WERI-Rb-1 (cell line): Measurements from ENCODE around the gene WDPCP.
A peak's percentile ranks its signal among the peaks of the same experiment; 100 is the strongest.

Experiments used
- DNase-seq: peaks from one replicate; pipeline ENCODE4 v3.0.0-alpha.2; 2020
- H3K27ac ChIP-seq: fragments of 250-450 bp; sonication (Bioruptor Pico); 2 replicates; pipeline ENCODE4 v1.5.1; 2020; ENCODE audit warnings: mild to moderate bottlenecking, moderate library complexity
- H3K27me3 ChIP-seq: fragments of 250-450 bp; sonication (Bioruptor Pico); 2 replicates; pipeline ENCODE4 v1.5.1; 2021; ENCODE audit warnings: mild to moderate bottlenecking, low read depth, moderate library complexity; ENCODE audit not compliant: insufficient read depth, severe bottlenecking
- H3K36me3 ChIP-seq: fragments of 250-450 bp; sonication (Bioruptor Pico); 2 replicates; pipeline ENCODE4 v1.5.1; 2020; ENCODE audit warnings: mild to moderate bottlenecking, moderate library complexity
- H3K4me3 ChIP-seq: 2 replicates; pipeline ENCODE4 v1.5.1; 2011; ENCODE audit warnings: low read depth, mild to moderate bottlenecking, control low read depth, low read length
- H3K9me3 ChIP-seq: fragments of 250-450 bp; sonication (Bioruptor Pico); 2 replicates; pipeline ENCODE4 v1.5.1; 2021; ENCODE audit warnings: mild to moderate bottlenecking, moderate library complexity; ENCODE audit not compliant: severe bottlenecking
- CTCF ChIP-seq: IDR thresholded peaks from 2 replicates; pipeline ENCODE4 v1.5.1; 2011; ENCODE audit warnings: low read depth, mild to moderate bottlenecking, control low read depth, inconsistent platforms, low read length

Gene WDPCP

GRCh38 chr2:63596401-63596883 is 8.2 kb upstream of the WDPCP start:
- Histone ChIP-seq H3K36me3 (peaks cover 82% of the 10 kb centered on the region), H3K27ac (no peak overlapping the region), H3K27me3 (no peaks in the 10 kb centered on the region), H3K4me3 (no peak overlapping the region), H3K9me3 (no peaks in the 10 kb centered on the region)
- no peak for DNase-seq
- no peak for TF ChIP-seq CTCF

- no peaks in the 10 kb centered on the region for H3K9me3 ChIP-seq
- H3K36me3 ChIP-seq = peaks cover 78% of the 10 kb centered on the region
- DNase-seq = no peak
- TF ChIP-seq CTCF = no peak
- H3K27me3 ChIP-seq = no peaks in the 10 kb centered on the region
- H3K4me3 ChIP-seq = no peak overlapping the region
- H3K27ac ChIP-seq = no peak overlapping the region
Measured at GRCh38 chr2:63594660-63595059, 6.4 kb upstream of the WDPCP start.

GRCh38 chr2:63591566-63592175 is 3.4 kb upstream of the WDPCP start:
- Histone ChIP-seq H3K36me3 (peaks cover 57% of the 10 kb centered on the region), H3K9me3 (no peaks in the 10 kb centered on the region), H3K27ac (no peak overlapping the region), H3K27me3 (no peaks in the 10 kb centered on the region), H3K4me3 (no peak overlapping the region)
- TF ChIP-seq CTCF = no peak
- no peak for DNase-seq

- Histone ChIP-seq H3K27me3 (no peaks in the 10 kb centered on the region), H3K4me3 (no peak overlapping the region), H3K36me3 (peaks cover 49% of the 10 kb centered on the region)
Measured at GRCh38 chr2:63590626-63591408, 2.5 kb upstream of the WDPCP start.

GRCh38 chr2:63589148-63589958 is 1.1 kb upstream of the WDPCP start:
- H3K27me3 ChIP-seq = no peaks in the 10 kb centered on the region
- peak overlapping the region; percentile 87 for H3K27ac ChIP-seq
- no peak for DNase-seq
- no peak for TF ChIP-seq CTCF
- H3K9me3 ChIP-seq = no peaks in the 10 kb centered on the region
- H3K4me3 ChIP-seq = peak overlapping the region; percentile 82
- peaks cover 34% of the 10 kb centered on the region for H3K36me3 ChIP-seq

More at GRCh38 chr2:63590626-63591408, 2.5 kb upstream of the WDPCP start:
- DNase-seq = no peak
- no peak for TF ChIP-seq CTCF
- Histone ChIP-seq H3K9me3 (no peaks in the 10 kb centered on the region), H3K27ac (no peak overlapping the region)
